IMR-90 (cell line): ENCODE results near the gene ANKFN1. TPM values are rescaled to one million over a fixed set of nuclear protein-coding genes. Genes with fewer than 3 reads are reported as not detected.
"Not testable (repeated sequence)": the region's sequence is repeated elsewhere in the genome, so short reads cannot be mapped to it uniquely, and the experiment has no call there.

Experiments used
- ATAC-seq: fragments of 200-7000 bp; cut with Tn5 transposase; 2 replicates; pipeline ENCODE4 v1.9.1; 2020; ENCODE audit warnings: low read depth, mild to moderate bottlenecking, moderate library complexity
- BruUV-seq: library from RNA; stranded (reverse); fragments of 400-500 nt; replicated peaks from 2 replicates; lab custom pipeline; 2021; lab: Mats Ljungman, UMichigan
- CTCF ChIA-PET: fragments of 300-600 bp; formaldehyde crosslinking; extraction: SDS; loops from one replicate; lab custom pipeline; 2021; ENCODE audit warnings: antibody characterized with exemption; lab: Yijun Ruan, JAX
- POLR2A ChIA-PET: fragments of 300-600 bp; sonication (Branson Sonifier 250); formaldehyde crosslinking; loops from one replicate; lab custom pipeline; 2022; ENCODE audit warnings: antibody characterized with exemption; ENCODE audit not compliant: unreplicated experiment; lab: Charles Lee
- DNase-seq: peaks from one replicate; pipeline ENCODE4 v3.0.0; 2013
- H2AFZ ChIP-seq: replicated peaks from 2 replicates; pipeline ENCODE3; 2013; ENCODE audit warnings: low read length, mild to moderate bottlenecking; ENCODE audit not compliant: poor library complexity
- H2AK5ac ChIP-seq: 2 replicates; pipeline ENCODE4 v1.6.1; 2013; ENCODE audit warnings: low read depth, low read length, inconsistent platforms
- H2AK9ac ChIP-seq: replicated peaks from 2 replicates; pipeline ENCODE3; 2013; ENCODE audit warnings: mild to moderate bottlenecking, low read depth, low read length, moderate library complexity; ENCODE audit not compliant: poor library complexity
- H2BK120ac ChIP-seq: 2 replicates; pipeline ENCODE4 v1.6.1; 2013; ENCODE audit warnings: low read depth, low read length, inconsistent platforms
- H2BK15ac ChIP-seq: 3 replicates; pipeline ENCODE4 v1.6.1; 2013; ENCODE audit warnings: low read depth, low read length, inconsistent platforms
- H2BK20ac ChIP-seq: 2 replicates; pipeline ENCODE4 v1.6.1; 2013; ENCODE audit warnings: low read depth, mild to moderate bottlenecking, inconsistent platforms, low read length, moderate library complexity
- H2BK5ac ChIP-seq: 2 replicates; pipeline ENCODE4 v1.6.1; 2013; ENCODE audit warnings: mild to moderate bottlenecking, low read depth, low read length, inconsistent platforms; ENCODE audit not compliant: poor library complexity, severe bottlenecking
- H3K14ac ChIP-seq: replicated peaks from 2 replicates; pipeline ENCODE4 v1.6.1; 2013; ENCODE audit warnings: low read depth, low read length, inconsistent platforms
- H3K18ac ChIP-seq: 2 replicates; pipeline ENCODE4 v1.6.1; 2013; ENCODE audit warnings: low read depth, low read length, control low read depth
- H3K23ac ChIP-seq: 2 replicates; pipeline ENCODE4 v1.6.1; 2013; ENCODE audit warnings: low read depth, low read length, inconsistent platforms
- H3K27ac ChIP-seq: 2 replicates; pipeline ENCODE4 v1.5.1; 2013; ENCODE audit warnings: mild to moderate bottlenecking, control low read depth, low read length; ENCODE audit not compliant: insufficient read depth
- H3K27me3 ChIP-seq: 2 replicates; pipeline ENCODE4 v1.6.1; 2013; ENCODE audit warnings: low read length; ENCODE audit not compliant: control insufficient read depth, insufficient read depth
- H3K36me3 ChIP-seq: 2 replicates; pipeline ENCODE4 v1.6.1; 2013; ENCODE audit warnings: low read length, mixed read lengths; ENCODE audit not compliant: control insufficient read depth, insufficient read depth
- H3K4ac ChIP-seq: 2 replicates; pipeline ENCODE4 v1.6.1; 2013; ENCODE audit warnings: low read depth, low read length, inconsistent platforms
- H3K4me1 ChIP-seq: 2 replicates; pipeline ENCODE4 v1.6.1; 2013; ENCODE audit warnings: low read length, mixed read lengths; ENCODE audit not compliant: control insufficient read depth, insufficient read depth
- H3K4me2 ChIP-seq: 2 replicates; pipeline ENCODE4 v1.6.1; 2013; ENCODE audit warnings: low read depth, mild to moderate bottlenecking, control low read depth, low read length, moderate library complexity
- H3K4me3 ChIP-seq: 2 replicates; pipeline ENCODE4 v1.5.1; 2013; ENCODE audit warnings: low read depth, mild to moderate bottlenecking, control low read depth, low read length, moderate library complexity; ENCODE audit not compliant: insufficient read depth
- H3K56ac ChIP-seq: 2 replicates; pipeline ENCODE4 v1.6.1; 2013; ENCODE audit warnings: low read length, inconsistent platforms; ENCODE audit not compliant: insufficient read depth; ENCODE audit errors: extremely low read depth
- H3K79me1 ChIP-seq, 2 experiments: 2 replicates each; pipeline ENCODE4 v1.6.1; 2013; ENCODE audit warnings: low read length in 2 of 2, inconsistent platforms in 1 of 2, low read depth in 1 of 2
- H3K9ac ChIP-seq: 2 replicates; pipeline ENCODE4 v1.6.1; 2013; ENCODE audit warnings: low read depth, low read length, control low read depth
- H3K9me1 ChIP-seq: 2 replicates; pipeline ENCODE4 v1.6.1; 2013; ENCODE audit warnings: low read length, inconsistent platforms; ENCODE audit not compliant: insufficient read depth
- H3K9me3 ChIP-seq: 2 replicates; pipeline ENCODE4 v1.6.1; 2013; ENCODE audit warnings: low read length; ENCODE audit not compliant: control insufficient read depth, insufficient read depth
- H4K20me1 ChIP-seq: 2 replicates; pipeline ENCODE4 v1.6.1; 2013; ENCODE audit warnings: low read length, inconsistent platforms; ENCODE audit not compliant: insufficient read depth
- H4K5ac ChIP-seq: 2 replicates; pipeline ENCODE4 v1.6.1; 2013; ENCODE audit warnings: mild to moderate bottlenecking, low read depth, low read length, control low read depth
- H4K8ac ChIP-seq, 2 experiments: 2 replicates each; pipeline ENCODE4 v1.6.1; 2013; ENCODE audit warnings: low read depth in 2 of 2, low read length in 2 of 2, control low read depth in 1 of 2, inconsistent platforms in 1 of 2
- H4K91ac ChIP-seq: 2 replicates; pipeline ENCODE4 v1.6.1; 2013; ENCODE audit warnings: low read depth, low read length, inconsistent platforms; ENCODE audit not compliant: insufficient read depth
- WGBS, 2 experiments: methylation state at CpG; one replicate each; pipeline versions ENCODE4 v1.1.5 to v1.1.7; 2013; ENCODE audit warnings: missing lambda C conversion rate in 2 of 2; ENCODE audit not compliant: insufficient read length in 1 of 2; ENCODE audit errors: extremely low coverage in 2 of 2; 5-methylcytosine and 5-hydroxymethylcytosine counted together
- dilution Hi-C: fragments of 300-500 bp; cut with HindIII; formaldehyde crosslinking; loops from one replicate; pipeline ENCODE4 v1.14.3; 2018; ENCODE audit warnings: low sequenced_read_pairs; ENCODE audit not compliant: unreplicated experiment
- in situ Hi-C: fragments of 300-500 bp; cut with MboI; formaldehyde crosslinking; loops from 3 replicates; pipeline ENCODE4 v1.14.3; 2019; ENCODE audit warnings: low sequenced_read_pairs, inconsistent platforms, mixed read lengths
- intact Hi-C: fragments of 100-400 bp; cut with micrococcal nuclease; formaldehyde crosslinking; loops from 2 replicates; pipeline ENCODE4 v1.10.0; 2022
- polyA plus RNA-seq, 3 experiments: library from polyadenylated mRNA; depleted of rRNA; stranded (reverse); fragments of >200 nt; gene quantifications; 2 replicates each; pipeline ENCODE4 v1.2.3, GENCODE V29; 2012; ENCODE audit warnings: low replicate concordance in 1 of 3
- total RNA-seq: library from RNA; depleted of rRNA; stranded (reverse); fragments of >200 nt; gene quantifications from 2 replicates; pipeline ENCODE4 v1.2.3, GENCODE V29; 2012

ANKFN1 gene
- total and polyA plus RNA-seq, 2 of the 4 experiments (the other 2 are of a cell fraction): not detected

- in situ Hi-C loops: not testable (repeated sequence)
- no CpG with 5 or more reads among the region's 3 CpGs for WGBS, 2 experiments
Observed at GRCh38 chr17:56288786-56289185, 135.5 kb downstream of the ANKFN1 start.

More at GRCh38 chr17:56288786-56289185, 135.5 kb downstream of the ANKFN1 start:
- intact Hi-C loops, H2BK15ac ChIP-seq, H3K9me1 ChIP-seq, H3K9ac ChIP-seq, H3K4ac ChIP-seq, H3K18ac ChIP-seq, H3K23ac ChIP-seq, H4K8ac ChIP-seq, H3K27ac ChIP-seq, H2AFZ ChIP-seq, H2BK20ac ChIP-seq, H2BK120ac ChIP-seq, ATAC-seq, H3K36me3 ChIP-seq, H4K5ac ChIP-seq, BruUV-seq, H3K4me1 ChIP-seq, H3K9me3 ChIP-seq, H3K27me3 ChIP-seq, POLR2A ChIA-PET, CTCF ChIA-PET, H3K4me3 ChIP-seq, DNase-seq, H3K14ac ChIP-seq, H3K56ac ChIP-seq, H4K91ac ChIP-seq, H2BK5ac ChIP-seq, H3K79me1 ChIP-seq, H3K4me2 ChIP-seq, H4K20me1 ChIP-seq, H2AK9ac ChIP-seq, dilution Hi-C loops, H2AK5ac ChIP-seq: not testable (repeated sequence)
